BJ (cell line): ENCODE data around the gene MYL7. TPM values are rescaled to one million over a fixed set of nuclear protein-coding genes. Genes with fewer than 3 reads are reported as not detected.

Experiments used
- CTCF ChIA-PET: fragments of 350-600 bp; formaldehyde crosslinking; extraction: SDS; loops from one replicate; lab custom pipeline; 2021; ENCODE audit warnings: antibody characterized with exemption, inconsistent platforms; lab: Yijun Ruan, JAX
- POLR2A ChIA-PET: fragments of 300-600 bp; sonication (Branson Sonifier 250); formaldehyde crosslinking; extraction: SDS; loops from one replicate; lab custom pipeline; 2021; ENCODE audit warnings: antibody characterized with exemption; lab: Charles Lee
- DNase-seq: peaks from one replicate; pipeline ENCODE4 v3.0.0-alpha.2; 2011; ENCODE audit warnings: low read depth
- H3K27me3 ChIP-seq: 2 replicates; pipeline ENCODE4 v1.6.0; 2011; ENCODE audit warnings: low read length; ENCODE audit not compliant: control insufficient read depth, insufficient read depth
- H3K36me3 ChIP-seq: 2 replicates; pipeline ENCODE4 v1.5.1; 2011; ENCODE audit warnings: low read length; ENCODE audit not compliant: control insufficient read depth, insufficient read depth
- H3K4me3 ChIP-seq: 2 replicates; pipeline ENCODE4 v1.5.1; 2011; ENCODE audit warnings: low read depth, mild to moderate bottlenecking, control low read depth, low read length
- polyA plus RNA-seq: library from polyadenylated mRNA; depleted of rRNA; stranded (reverse); fragments of >200 nt; gene quantifications from 2 replicates; pipeline ENCODE4 v1.2.3, GENCODE V29; 2011
- TF ChIP-seq, protein P1 (sequence below): IDR thresholded peaks from 2 replicates; pipeline ENCODE4 v1.5.1; 2011; ENCODE audit warnings: low read depth, mild to moderate bottlenecking, control low read depth, inconsistent platforms, low read length, moderate library complexity; ENCODE audit not compliant: insufficient read depth

Gene MYL7
- polyA plus RNA-seq, 1 experiment, result 0.26 TPM

- DNase-seq, result no peak
These were observed 21.2 kb downstream of the MYL7 start for GRCh38 chr7:44119829-44120380.

DNA sequence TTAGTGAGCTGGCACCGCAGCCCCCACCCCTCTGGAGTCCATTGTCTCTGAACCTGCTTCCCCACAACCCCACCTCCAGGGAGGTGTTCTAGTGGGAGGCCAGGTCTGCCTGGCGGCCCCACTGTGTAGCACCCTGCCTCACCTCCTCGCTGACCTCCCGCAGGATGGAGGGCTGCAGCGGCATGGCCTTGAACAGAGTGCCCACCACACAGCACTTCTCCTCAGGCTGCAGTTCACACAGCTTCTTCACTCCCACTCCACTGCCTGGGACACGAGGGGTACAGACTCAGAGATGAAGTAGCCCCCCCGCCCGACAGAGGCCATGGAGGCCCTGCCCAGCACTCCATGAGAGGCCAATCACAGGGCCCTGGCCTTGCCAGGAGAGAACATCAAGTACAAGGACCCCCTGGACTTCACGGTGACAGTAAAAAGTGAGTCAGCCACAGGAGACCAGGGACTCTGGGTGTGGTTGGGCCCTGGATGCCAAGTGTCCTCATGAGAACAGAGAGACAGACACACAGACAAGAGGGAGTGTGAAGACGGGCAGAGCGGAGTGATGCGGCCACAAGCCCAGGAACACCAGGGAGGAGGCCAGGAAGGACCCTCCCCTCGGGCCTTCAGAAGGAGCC, 23.2 kb downstream of the MYL7 start:
- CTCF ChIA-PET, result interaction anchor here (1.0 kb wide), 1 partner anchor 45 kb away, joined by 3 read pairs; no protein-coding TSS in a partner anchor

More at GRCh38 chr7:44119829-44120380, 21.2 kb downstream of the MYL7 start:
- no peak overlapping the region for H3K4me3 ChIP-seq
- peaks cover 10% of the 10 kb centered on the region for H3K36me3 ChIP-seq
- ChIA-PET CTCF (interaction anchor here (0.8 to 1.2 kb wide), 3 partner anchors 11 to 47 kb away, joined by 3 to 5 read pairs (median 3); no protein-coding TSS in a partner anchor), POLR2A (no interaction called here)
- TF ChIP-seq, protein P1, sequence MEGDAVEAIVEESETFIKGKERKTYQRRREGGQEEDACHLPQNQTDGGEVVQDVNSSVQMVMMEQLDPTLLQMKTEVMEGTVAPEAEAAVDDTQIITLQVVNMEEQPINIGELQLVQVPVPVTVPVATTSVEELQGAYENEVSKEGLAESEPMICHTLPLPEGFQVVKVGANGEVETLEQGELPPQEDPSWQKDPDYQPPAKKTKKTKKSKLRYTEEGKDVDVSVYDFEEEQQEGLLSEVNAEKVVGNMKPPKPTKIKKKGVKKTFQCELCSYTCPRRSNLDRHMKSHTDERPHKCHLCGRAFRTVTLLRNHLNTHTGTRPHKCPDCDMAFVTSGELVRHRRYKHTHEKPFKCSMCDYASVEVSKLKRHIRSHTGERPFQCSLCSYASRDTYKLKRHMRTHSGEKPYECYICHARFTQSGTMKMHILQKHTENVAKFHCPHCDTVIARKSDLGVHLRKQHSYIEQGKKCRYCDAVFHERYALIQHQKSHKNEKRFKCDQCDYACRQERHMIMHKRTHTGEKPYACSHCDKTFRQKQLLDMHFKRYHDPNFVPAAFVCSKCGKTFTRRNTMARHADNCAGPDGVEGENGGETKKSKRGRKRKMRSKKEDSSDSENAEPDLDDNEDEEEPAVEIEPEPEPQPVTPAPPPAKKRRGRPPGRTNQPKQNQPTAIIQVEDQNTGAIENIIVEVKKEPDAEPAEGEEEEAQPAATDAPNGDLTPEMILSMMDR, result no peak
- no peaks in the 10 kb centered on the region for H3K27me3 ChIP-seq

DNA sequence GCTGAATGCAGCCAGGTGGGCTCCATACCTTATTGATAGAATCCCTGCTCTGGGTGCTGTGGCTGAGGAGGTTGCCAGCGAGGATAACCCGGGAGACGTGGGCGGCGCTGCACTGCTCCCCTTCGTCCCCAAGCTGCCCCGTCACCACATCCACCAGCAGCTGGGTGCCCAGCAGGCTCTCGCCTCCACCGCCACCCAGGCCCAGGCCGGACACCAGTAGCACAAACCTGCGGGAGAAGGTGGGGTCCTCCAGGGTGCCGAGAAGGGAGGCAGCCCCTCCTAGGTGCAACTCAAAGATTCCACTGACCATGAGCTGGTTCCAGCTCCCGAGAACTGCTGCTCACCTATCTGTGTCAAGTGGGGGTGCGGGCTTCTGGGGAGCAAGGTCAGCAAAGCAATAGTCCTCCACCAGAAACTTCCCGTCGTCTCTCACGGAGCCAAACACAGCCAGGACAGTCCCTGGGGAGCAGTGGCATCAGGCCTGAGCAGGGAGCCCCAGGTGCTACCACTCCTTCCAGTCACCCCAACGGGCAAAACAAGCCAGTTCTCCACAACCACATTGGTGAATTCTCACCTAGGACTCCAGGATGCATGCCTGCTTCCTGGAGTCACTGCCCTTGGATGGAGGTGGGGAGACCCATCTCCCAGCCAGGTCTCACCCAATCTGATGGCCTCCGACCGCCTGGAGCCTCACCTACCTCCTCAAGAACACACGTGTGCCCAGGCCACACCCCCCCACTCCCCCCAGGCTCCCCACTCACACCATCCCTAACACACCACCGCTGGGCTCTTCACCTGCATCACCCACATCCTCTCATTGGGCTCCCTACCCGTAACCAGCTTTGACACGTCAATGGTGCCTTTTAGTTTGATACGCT, 24.1 kb downstream of the MYL7 start:
- TF ChIP-seq, protein P1, result no peak
- ChIA-PET CTCF (interaction anchor here (0.8 to 1.0 kb wide), 2 partner anchors 44 to 79 kb away, joined by 3 read pairs; no protein-coding TSS in a partner anchor), POLR2A (no interaction called here)
- H3K4me3 ChIP-seq, result no peak overlapping the region
- no peak for DNase-seq
- peaks cover 26% of the 10 kb centered on the region for H3K36me3 ChIP-seq
- H3K27me3 ChIP-seq, result no peaks in the 10 kb centered on the region

More for the DNA sequence above, 23.2 kb downstream of the MYL7 start:
- Histone ChIP-seq H3K4me3 (no peak overlapping the region), H3K27me3 (no peaks in the 10 kb centered on the region), H3K36me3 (peaks cover 18% of the 10 kb centered on the region)
- POLR2A ChIA-PET, result no interaction called here
- TF ChIP-seq, protein P1, result no peak
- DNase-seq, result no peak

- peaks cover 32% of the 10 kb centered on the region for H3K36me3 ChIP-seq
- H3K27me3 ChIP-seq, result no peaks in the 10 kb centered on the region
- H3K4me3 ChIP-seq, result no peak overlapping the region
- no peak for DNase-seq
- TF ChIP-seq, protein P1, result no peak
- ChIA-PET CTCF (interaction anchor here (0.7 to 1.9 kb wide), 7 partner anchors 8 to 79 kb away, joined by 3 to 7 read pairs (median 4); no protein-coding TSS in a partner anchor), POLR2A (no interaction called here)
These were observed 24.9 kb downstream of the MYL7 start for GRCh38 chr7:44116087-44116788.
